ENCODE data around the gene ARHGEF12.

ARHGEF12 gene

GRCh38 chr11:120342678-120343077 is 6.5 kb downstream of the ARHGEF12 start:
- Histone ChIP-seq H3K27me3 (ENCODE audit: low read depth, low read length) (peaks cover 60% of the 10 kb centered on the region), H2AFZ (ENCODE audit: low read depth, low read length) (no peak overlapping the region), H3K9ac (ENCODE audit: low read length) (no peak overlapping the region), H3K27ac (ENCODE audit: low read length) (no peak overlapping the region), H3K9me3 (ENCODE audit: insufficient read depth, low read length) (peaks cover 10% of the 10 kb centered on the region; the same call in 1 of the 2 replicates), H3K4me3 (ENCODE audit: low read length) (no peak overlapping the region), H3K4me2 (ENCODE audit: low read length) (no peak overlapping the region), H3K36me3 (replicated peaks; ENCODE audit: low read depth, low read length) (peaks cover 10% of the 10 kb centered on the region), H3K79me2 (ENCODE audit: low read length) (peaks cover 46% of the 10 kb centered on the region), H3K4me1 (ENCODE audit: low read length) (peaks cover 41% of the 10 kb centered on the region), H4K20me1 (ENCODE audit: insufficient read depth, low read length) (peaks cover 81% of the 10 kb centered on the region)
- TF ChIP-seq CTCF (IDR thresholded peaks at IDR 0.05; ENCODE audit: low read depth, low read length), result no peak
- no peak for TF ChIP-seq EZH2phosphoT487 (IDR thresholded peaks at IDR 0.05; ENCODE audit: low read depth)

GRCh38 chr11:120343429-120343828 is 7.2 kb downstream of the ARHGEF12 start:
- Histone ChIP-seq H3K27ac (ENCODE audit: low read length) (peak overlapping the region; percentile 23; the same call in 1 of the 2 replicates), H3K9me3 (ENCODE audit: insufficient read depth, low read length) (peaks cover 10% of the 10 kb centered on the region; the same call in 1 of the 2 replicates), H3K36me3 (replicated peaks; ENCODE audit: low read depth, low read length) (peaks cover 10% of the 10 kb centered on the region), H3K27me3 (ENCODE audit: low read depth, low read length) (peaks cover 58% of the 10 kb centered on the region), H4K20me1 (ENCODE audit: insufficient read depth, low read length) (peaks cover 74% of the 10 kb centered on the region), H2AFZ (ENCODE audit: low read depth, low read length) (no peak overlapping the region), H3K4me3 (ENCODE audit: low read length) (peak overlapping the region; percentile 50), H3K4me2 (ENCODE audit: low read length) (peak overlapping the region; percentile 79), H3K9ac (ENCODE audit: low read length) (no peak overlapping the region), H3K79me2 (ENCODE audit: low read length) (peaks cover 40% of the 10 kb centered on the region), H3K4me1 (ENCODE audit: low read length) (peaks cover 35% of the 10 kb centered on the region)
- TF ChIP-seq CTCF (IDR thresholded peaks at IDR 0.05; ENCODE audit: low read depth, low read length) (no peak), EZH2phosphoT487 (IDR thresholded peaks at IDR 0.05; ENCODE audit: low read depth) (no peak)

GRCh38 chr11:120344302-120345004 is 8.2 kb downstream of the ARHGEF12 start:
- H3K27me3 ChIP-seq (ENCODE audit: low read depth, low read length), result peaks cover 55% of the 10 kb centered on the region
- no peak overlapping the region for H2AFZ ChIP-seq (ENCODE audit: low read depth, low read length)
- peaks cover 10% of the 10 kb centered on the region for H3K36me3 ChIP-seq (replicated peaks; ENCODE audit: low read depth, low read length)
- peaks cover 10% of the 10 kb centered on the region; the same call in 1 of the 2 replicates for H3K9me3 ChIP-seq (ENCODE audit: insufficient read depth, low read length)
- H3K27ac ChIP-seq (ENCODE audit: low read length), result peak overlapping the region; percentile 32
- peak overlapping the region; percentile 79 for H3K4me2 ChIP-seq (ENCODE audit: low read length)
- peak overlapping the region; percentile 67 for H3K4me3 ChIP-seq (ENCODE audit: low read length)
- H3K9ac ChIP-seq (ENCODE audit: low read length), result no peak overlapping the region; the same call in 1 of the 2 replicates
- H3K4me1 ChIP-seq (ENCODE audit: low read length), result peaks cover 38% of the 10 kb centered on the region
- H4K20me1 ChIP-seq (ENCODE audit: insufficient read depth, low read length), result peaks cover 73% of the 10 kb centered on the region
- H3K79me2 ChIP-seq (ENCODE audit: low read length), result peaks cover 37% of the 10 kb centered on the region
- no peak for TF ChIP-seq CTCF (IDR thresholded peaks at IDR 0.05; ENCODE audit: low read depth, low read length)
- peak; percentile 94 for TF ChIP-seq EZH2phosphoT487 (IDR thresholded peaks at IDR 0.05; ENCODE audit: low read depth)

GRCh38 chr11:120346233-120346632 is 10.0 kb downstream of the ARHGEF12 start:
- Histone ChIP-seq H3K9ac (ENCODE audit: low read length) (no peak overlapping the region), H4K20me1 (ENCODE audit: insufficient read depth, low read length) (peaks cover 68% of the 10 kb centered on the region), H3K4me1 (ENCODE audit: low read length) (peaks cover 38% of the 10 kb centered on the region), H3K9me3 (ENCODE audit: insufficient read depth, low read length) (peaks cover 10% of the 10 kb centered on the region; the same call in 1 of the 2 replicates), H3K79me2 (ENCODE audit: low read length) (peaks cover 27% of the 10 kb centered on the region), H3K36me3 (replicated peaks; ENCODE audit: low read depth, low read length) (peaks cover 10% of the 10 kb centered on the region), H3K27ac (ENCODE audit: low read length) (no peak overlapping the region), H3K4me2 (ENCODE audit: low read length) (no peak overlapping the region), H2AFZ (ENCODE audit: low read depth, low read length) (no peak overlapping the region), H3K4me3 (ENCODE audit: low read length) (no peak overlapping the region), H3K27me3 (ENCODE audit: low read depth, low read length) (peaks cover 38% of the 10 kb centered on the region)
- TF ChIP-seq EZH2phosphoT487 (IDR thresholded peaks at IDR 0.05; ENCODE audit: low read depth), result no peak
- no peak for TF ChIP-seq CTCF (IDR thresholded peaks at IDR 0.05; ENCODE audit: low read depth, low read length)

All from OCI-LY3 (cell line).